Left lung (tissue), 10 donors: ENCODE measurements around the gene CD37. TPM values are rescaled to one million over a fixed set of nuclear protein-coding genes. Genes with fewer than 3 reads are reported as not detected.

Source experiments
- ATAC-seq: fragments of 200-7000 bp; cut with Tn5 transposase; one replicate; pipeline ENCODE4 v1.9.1; 2020; ENCODE audit warnings: moderate library complexity
- DNase-seq, 4 donors: peaks; one replicate each; pipeline ENCODE4 v3.0.0-alpha.2; 2013 to 2020
- H3K27ac ChIP-seq, 2 donors: fragments of 200-600 bp; sonication (generic) in 1 of 2; one replicate each; pipeline versions ENCODE4 v1.5.0 to v1.8.0; 2020 to 2021
- H3K27me3 ChIP-seq, 2 donors: fragments of 200-600 bp; sonication (generic) in 1 of 2; one replicate each; pipeline versions ENCODE4 v1.5.0 to v1.8.0; 2020 to 2021
- H3K36me3 ChIP-seq, 2 donors: fragments of 200-600 bp; sonication (generic) in 1 of 2; one replicate each; pipeline versions ENCODE4 v1.5.0 to v1.8.0; 2020 to 2021
- H3K4me1 ChIP-seq, 2 donors: fragments of 200-600 bp; one replicate each; pipeline ENCODE4 v1.8.0; 2021
- H3K4me3 ChIP-seq, 2 donors: fragments of 200-600 bp; sonication (generic) in 1 of 2; one replicate each; pipeline versions ENCODE4 v1.5.0 to v1.8.0; 2020 to 2021; ENCODE audit warnings: mild to moderate bottlenecking in 1 of 2
- H3K9me3 ChIP-seq, 2 donors: fragments of 200-600 bp; sonication (generic) in 1 of 2; one replicate each; pipeline versions ENCODE4 v1.5.0 to v1.8.0; 2020 to 2021
- CTCF ChIP-seq, 2 donors: fragments of 200-600 bp; sonication (generic) in 1 of 2; IDR thresholded peaks; one replicate each; pipeline versions ENCODE4 v1.5.0 to v1.8.0; 2021; ENCODE audit warnings: antibody characterized with exemption in 2 of 2
- intact Hi-C, 2 donors: fragments of 100-400 bp; cut with DNase I; formaldehyde crosslinking; loops; one replicate each; pipeline versions ENCODE4 v1.11.2 to v1.14.2; 2022
- polyA plus RNA-seq, 6 donors: library from polyadenylated mRNA; unstranded; fragments of 120-200 nt; gene quantifications; one replicate each; pipeline ENCODE4 v1.2.1, GENCODE V29; 2013; ENCODE audit not compliant: insufficient read length in 6 of 6
- total RNA-seq, 2 donors: library from RNA; stranded (reverse); fragmentation: NEBNext Ultra II Directional; extraction: Animal tissue kit (Norgen Biotek cat#: 25700); gene quantifications; one replicate each; pipeline ENCODE4 v1.2.1, GENCODE V29; 2021
- donor health status: DM: no; HTN: yes; CAD: no.
- donor health status: DM: no; HTN: no; CAD: no.

Gene CD37
- total and polyA plus RNA-seq, 8 donors = 36.5 to 83.2 (median 55.5) TPM

- no peak for ATAC-seq
- intact Hi-C loops = no loop called here
- H3K27ac ChIP-seq = no peak overlapping the region
Measured at GRCh38 chr19:49343123-49343522, 7.9 kb downstream of the CD37 start.

GRCh38 chr19:49344505-49345423, 9.6 kb downstream of the CD37 start:
- H3K4me3 ChIP-seq = no peak overlapping the region
- no peaks in the 10 kb centered on the region for H3K27me3 ChIP-seq
- ATAC-seq = no peak
- no peak overlapping the region for H3K27ac ChIP-seq
- TF ChIP-seq CTCF (IDR thresholded peaks at IDR 0.05) = no peak
- H3K4me1 ChIP-seq = peaks cover 3 to 11% of the 10 kb centered on the region in 2 donors
- no peaks in the 10 kb centered on the region for H3K9me3 ChIP-seq
- intact Hi-C loops = no loop called here
- DNase-seq = peak in 2 of 4 donors; percentile 24
- H3K36me3 ChIP-seq = peaks cover 0 to 97% of the 10 kb centered on the region in 2 donors

More at GRCh38 chr19:49343123-49343522, 7.9 kb downstream of the CD37 start:
- peak in 2 of 4 donors; percentile 19 to 42 for DNase-seq
- no peak for TF ChIP-seq CTCF (IDR thresholded peaks at IDR 0.05)
- H3K9me3 ChIP-seq = no peaks in the 10 kb centered on the region
- peaks cover 0 to 94% of the 10 kb centered on the region in 2 donors for H3K36me3 ChIP-seq
- no peaks in the 10 kb centered on the region for H3K27me3 ChIP-seq
- peaks cover 6 to 26% of the 10 kb centered on the region in 2 donors for H3K4me1 ChIP-seq
- H3K4me3 ChIP-seq = no peak overlapping the region

- intact Hi-C loops = no loop called here
- H3K9me3 ChIP-seq = no peaks in the 10 kb centered on the region
- no peak for TF ChIP-seq CTCF (IDR thresholded peaks at IDR 0.05)
- H3K27ac ChIP-seq = no peak overlapping the region
- DNase-seq (no peak), ATAC-seq (no peak)
- no peaks in the 10 kb centered on the region for H3K4me1 ChIP-seq
- H3K36me3 ChIP-seq = peaks cover 0 to 97% of the 10 kb centered on the region in 2 donors
- H3K4me3 ChIP-seq = no peak overlapping the region
- H3K27me3 ChIP-seq = no peaks in the 10 kb centered on the region
Measured at GRCh38 chr19:49347191-49347590, 12.0 kb downstream of the CD37 start.

GRCh38 chr19:49347835-49348234, 12.6 kb downstream of the CD37 start:
- Histone ChIP-seq H3K27me3 (no peaks in the 10 kb centered on the region), H3K27ac (no peak overlapping the region), H3K36me3 (peaks cover 0 to 94% of the 10 kb centered on the region in 2 donors), H3K9me3 (no peaks in the 10 kb centered on the region), H3K4me1 (no peaks in the 10 kb centered on the region), H3K4me3 (no peak overlapping the region)
- peak in 1 of 4 donors; percentile 25 for DNase-seq
- intact Hi-C loops = no loop called here
- ATAC-seq = peak; percentile 47
- no peak for TF ChIP-seq CTCF (IDR thresholded peaks at IDR 0.05)
